T-helper 2 cell treated with Interferon-gamma antibody and Interleukin-4, amounts not matched to agents 5 μg/mL and 100 μg/mL, for 36 hours (primary cell): Measurements from ENCODE around the gene DNAH8.

ENCODE experiments used
- DNase-seq: peaks from one replicate; pipeline ENCODE4 v3.0.0; 2021; ENCODE audit warnings: low spot score
- H3K27ac Mint-ChIP-seq: one replicate; pipeline ENCODE4 v1.8.0; 2021; ENCODE audit warnings: mild to moderate bottlenecking, mixed read lengths
- H3K27me3 Mint-ChIP-seq: one replicate; pipeline ENCODE4 v1.8.0; 2021; ENCODE audit warnings: low read depth, mixed read lengths
- H3K36me3 Mint-ChIP-seq: one replicate; pipeline ENCODE4 v1.8.0; 2021; ENCODE audit warnings: low read depth, mixed read lengths
- H3K4me1 Mint-ChIP-seq: one replicate; pipeline ENCODE4 v1.8.0; 2021; ENCODE audit warnings: low read depth, mixed read lengths
- H3K4me3 Mint-ChIP-seq: one replicate; pipeline ENCODE4 v1.8.0; 2022; ENCODE audit warnings: mild to moderate bottlenecking, moderate library complexity, mixed read lengths
- H3K9me3 Mint-ChIP-seq: one replicate; pipeline ENCODE4 v1.8.0; 2021; ENCODE audit warnings: mixed read lengths

The DNAH8 gene

DNA sequence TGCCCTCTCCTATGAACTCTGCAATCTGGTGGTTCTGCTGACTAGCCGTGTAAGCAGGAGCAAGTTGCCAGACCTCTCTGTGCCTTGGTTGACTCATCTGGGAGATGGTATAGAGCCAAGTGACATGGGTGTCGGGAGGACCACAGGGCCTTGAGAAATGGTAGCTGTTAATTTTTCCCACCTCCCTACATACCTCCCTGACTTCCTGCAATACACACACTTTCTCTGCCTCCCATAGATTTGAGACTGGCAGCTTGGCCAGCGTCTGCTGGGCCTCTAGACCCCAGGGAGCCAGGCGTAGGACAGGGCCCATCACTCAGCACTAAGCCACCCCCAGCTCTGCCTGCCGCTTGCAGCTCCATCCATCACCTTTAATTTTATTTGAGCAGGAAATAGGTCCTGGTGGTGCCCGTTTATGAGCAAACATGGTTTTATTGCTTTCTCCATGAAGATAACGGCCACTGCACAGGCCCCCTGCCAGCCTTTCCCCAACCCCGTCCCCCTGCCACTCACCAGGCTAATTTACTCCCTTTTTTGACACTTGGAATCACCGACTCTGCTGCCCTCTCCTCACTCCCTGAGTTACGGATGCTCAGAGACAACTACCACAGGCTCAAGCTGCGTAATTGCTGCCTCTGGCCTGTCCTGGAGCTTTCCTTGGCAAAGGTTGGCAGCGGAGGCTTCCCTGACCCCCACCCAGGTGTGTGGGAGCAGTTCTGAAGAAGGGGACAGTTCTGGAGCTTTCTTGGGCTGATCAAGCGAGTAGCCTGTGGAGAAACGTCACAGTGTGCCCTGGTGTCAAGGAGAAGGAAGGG, 344.6 kb downstream of the DNAH8 start:
- Mint-ChIP-seq H3K4me3 (no peak overlapping the region), H3K4me1 (no peaks in the 10 kb centered on the region), H3K36me3 (no peaks in the 10 kb centered on the region), H3K27me3 (peaks cover 7% of the 10 kb centered on the region), H3K9me3 (no peaks in the 10 kb centered on the region), H3K27ac (no peak overlapping the region)
- no peak for DNase-seq

DNA sequence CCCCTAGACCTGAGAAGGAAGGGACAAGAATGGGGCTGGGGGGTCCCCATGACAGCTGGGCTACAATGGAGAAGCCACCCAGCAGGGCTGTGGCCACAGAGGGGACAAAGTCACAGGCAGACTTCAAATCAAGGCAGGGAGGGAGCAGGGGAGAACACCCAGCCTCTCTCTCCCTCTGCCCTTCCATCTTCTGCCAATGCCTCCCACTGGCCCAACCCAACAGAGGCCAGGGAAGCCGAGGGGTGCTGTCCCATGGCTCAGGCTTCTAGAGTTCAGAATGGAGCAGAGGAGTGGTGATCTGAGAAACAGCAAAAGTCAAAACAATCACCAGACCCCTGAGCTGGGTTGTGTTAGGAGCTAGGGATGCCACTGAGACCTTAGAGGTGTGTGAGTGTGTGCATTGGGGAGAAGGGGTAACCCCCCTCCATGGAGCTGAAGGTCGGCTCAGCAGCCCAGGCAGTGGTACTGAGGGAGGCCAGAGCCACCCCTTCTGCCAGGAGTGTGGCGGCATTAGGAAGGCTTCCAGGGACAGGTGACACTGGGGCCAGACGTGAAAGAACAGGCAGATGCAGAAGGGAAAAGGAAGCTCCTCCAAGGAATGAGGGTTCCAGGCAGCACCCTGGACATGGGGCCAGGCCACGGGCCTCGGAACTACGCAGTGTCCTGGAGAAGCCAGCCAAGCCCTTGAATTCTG, 345.5 kb downstream of the DNAH8 start:
- no peaks in the 10 kb centered on the region for H3K36me3 Mint-ChIP-seq
- DNase-seq, result no peak
- H3K27ac Mint-ChIP-seq, result no peak overlapping the region
- no peaks in the 10 kb centered on the region for H3K9me3 Mint-ChIP-seq
- H3K4me1 Mint-ChIP-seq, result no peaks in the 10 kb centered on the region
- no peak overlapping the region for H3K4me3 Mint-ChIP-seq
- H3K27me3 Mint-ChIP-seq, result peaks cover 10% of the 10 kb centered on the region

GRCh38 chr6:39061182-39061581, 346.1 kb downstream of the DNAH8 start:
- no peak overlapping the region for H3K4me3 Mint-ChIP-seq
- no peak for DNase-seq
- no peaks in the 10 kb centered on the region for H3K4me1 Mint-ChIP-seq
- H3K36me3 Mint-ChIP-seq, result no peaks in the 10 kb centered on the region
- no peak overlapping the region for H3K27ac Mint-ChIP-seq
- no peaks in the 10 kb centered on the region for H3K9me3 Mint-ChIP-seq
- peaks cover 10% of the 10 kb centered on the region for H3K27me3 Mint-ChIP-seq

- no peaks in the 10 kb centered on the region for H3K4me1 Mint-ChIP-seq
- peaks cover 10% of the 10 kb centered on the region for H3K27me3 Mint-ChIP-seq
- H3K27ac Mint-ChIP-seq, result no peak overlapping the region
- no peak overlapping the region for H3K4me3 Mint-ChIP-seq
- no peaks in the 10 kb centered on the region for H3K9me3 Mint-ChIP-seq
- no peak for DNase-seq
- no peaks in the 10 kb centered on the region for H3K36me3 Mint-ChIP-seq
Observed at GRCh38 chr6:39061588-39061987, 346.5 kb downstream of the DNAH8 start.

DNA sequence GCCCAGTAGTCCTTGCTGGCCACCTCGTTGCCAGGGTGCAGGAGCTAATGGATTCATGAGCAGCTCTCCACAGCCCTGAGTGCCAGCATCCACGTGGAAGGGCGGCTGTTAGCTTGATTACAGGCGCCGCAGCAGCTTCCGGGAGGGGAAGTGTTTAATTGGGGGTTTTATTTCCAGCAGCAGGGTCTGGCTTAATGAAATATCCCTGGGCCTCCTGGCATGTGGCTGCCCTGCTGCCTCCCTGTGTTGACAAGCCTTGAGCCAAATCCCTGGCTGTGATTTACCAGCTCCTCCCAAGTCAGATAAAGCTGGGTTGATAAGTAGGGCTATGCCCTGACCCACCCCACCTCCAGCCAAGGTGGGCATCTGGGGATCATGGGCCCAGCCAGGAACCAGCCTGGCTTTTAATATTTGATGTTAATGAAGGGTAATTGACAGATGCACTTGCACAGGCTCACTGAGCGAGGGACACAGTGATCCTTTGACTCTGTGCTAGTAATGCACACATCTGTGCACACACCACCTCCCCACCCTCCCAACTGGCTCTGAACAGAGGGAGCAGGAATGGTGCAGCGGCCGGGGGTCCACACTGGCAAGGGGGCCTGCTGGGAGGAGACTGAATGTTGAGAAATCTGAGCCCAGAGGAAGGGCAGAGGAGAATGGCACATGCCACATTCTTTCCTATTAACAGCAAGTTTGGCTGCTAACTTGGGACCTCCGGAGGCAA, 347.1 kb downstream of the DNAH8 start:
- peaks cover 10% of the 10 kb centered on the region for H3K27me3 Mint-ChIP-seq
- H3K4me1 Mint-ChIP-seq, result no peaks in the 10 kb centered on the region
- no peaks in the 10 kb centered on the region for H3K36me3 Mint-ChIP-seq
- H3K4me3 Mint-ChIP-seq, result no peak overlapping the region
- DNase-seq, result no peak
- H3K9me3 Mint-ChIP-seq, result no peaks in the 10 kb centered on the region
- H3K27ac Mint-ChIP-seq, result no peak overlapping the region

DNA sequence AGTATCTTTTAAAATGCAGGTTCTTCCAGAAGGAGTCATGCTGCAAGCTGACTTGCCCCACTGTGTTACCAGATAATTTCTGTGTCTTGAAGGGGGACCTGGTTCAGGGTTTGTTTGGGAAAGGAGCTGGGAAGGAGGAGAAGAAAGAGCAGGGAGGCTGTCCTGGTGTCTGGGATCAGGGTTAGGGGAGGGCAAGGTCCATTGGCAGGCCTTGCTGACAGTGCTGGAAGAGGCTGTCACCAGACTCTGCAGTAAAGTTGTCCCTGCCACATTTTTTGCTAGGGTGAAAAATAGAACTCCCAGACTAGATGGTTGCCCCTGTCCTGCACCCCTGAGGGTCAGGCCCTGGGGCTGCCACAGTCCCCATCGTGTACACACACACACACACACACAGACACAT, 348.4 kb downstream of the DNAH8 start:
- Mint-ChIP-seq H3K9me3 (no peaks in the 10 kb centered on the region), H3K27ac (no peak overlapping the region)
- DNase-seq, result no peak

GRCh38 chr6:39065561-39065960, 350.4 kb downstream of the DNAH8 start:
- Mint-ChIP-seq H3K27me3 (peaks cover 25% of the 10 kb centered on the region), H3K27ac (no peak overlapping the region)

More for the DNA sequence above, 348.4 kb downstream of the DNAH8 start:
- Mint-ChIP-seq H3K27me3 (peaks cover 14% of the 10 kb centered on the region), H3K36me3 (no peaks in the 10 kb centered on the region), H3K4me1 (no peaks in the 10 kb centered on the region), H3K4me3 (no peak overlapping the region)

DNA sequence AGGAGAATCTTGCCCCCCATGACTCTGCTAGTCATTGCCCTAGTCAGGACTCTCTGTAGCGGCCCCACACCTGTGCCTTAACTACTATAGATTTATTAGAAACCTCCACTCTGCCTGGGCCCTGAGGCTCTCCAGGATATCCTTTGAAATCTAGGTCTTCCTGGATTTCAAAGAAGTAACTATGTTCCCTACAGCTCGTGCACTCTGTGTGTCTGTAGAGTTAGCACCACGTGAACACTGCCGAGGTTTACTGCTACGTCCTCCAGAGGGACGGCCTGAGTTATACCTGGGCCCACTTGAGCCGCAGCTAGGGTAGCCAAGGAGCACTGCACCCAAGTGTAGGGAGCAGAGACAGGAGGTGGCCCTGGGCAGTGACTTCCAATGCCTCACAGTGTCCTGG, 353.3 kb downstream of the DNAH8 start:
- Mint-ChIP-seq H3K4me3 (no peak overlapping the region), H3K4me1 (no peaks in the 10 kb centered on the region), H3K27ac (no peak overlapping the region), H3K9me3 (no peaks in the 10 kb centered on the region), H3K27me3 (peaks cover 24% of the 10 kb centered on the region), H3K36me3 (no peaks in the 10 kb centered on the region)
- DNase-seq, result no peak

More at GRCh38 chr6:39065561-39065960, 350.4 kb downstream of the DNAH8 start:
- Mint-ChIP-seq H3K9me3 (no peaks in the 10 kb centered on the region), H3K4me3 (no peak overlapping the region), H3K36me3 (no peaks in the 10 kb centered on the region), H3K4me1 (no peaks in the 10 kb centered on the region)
- no peak for DNase-seq

- no peak for DNase-seq
- H3K4me1 Mint-ChIP-seq, result no peaks in the 10 kb centered on the region
- no peaks in the 10 kb centered on the region for H3K9me3 Mint-ChIP-seq
- no peak overlapping the region for H3K27ac Mint-ChIP-seq
- H3K4me3 Mint-ChIP-seq, result no peak overlapping the region
- peaks cover 14% of the 10 kb centered on the region for H3K27me3 Mint-ChIP-seq
- H3K36me3 Mint-ChIP-seq, result no peaks in the 10 kb centered on the region
Observed at GRCh38 chr6:39072830-39073229, 357.7 kb downstream of the DNAH8 start.

GRCh38 chr6:39073471-39074355, 358.6 kb downstream of the DNAH8 start:
- H3K9me3 Mint-ChIP-seq, result no peaks in the 10 kb centered on the region
- DNase-seq, result no peak
- no peak overlapping the region for H3K27ac Mint-ChIP-seq
- H3K27me3 Mint-ChIP-seq, result peaks cover 13% of the 10 kb centered on the region
- no peaks in the 10 kb centered on the region for H3K36me3 Mint-ChIP-seq
- H3K4me3 Mint-ChIP-seq, result no peak overlapping the region
- no peaks in the 10 kb centered on the region for H3K4me1 Mint-ChIP-seq

DNA sequence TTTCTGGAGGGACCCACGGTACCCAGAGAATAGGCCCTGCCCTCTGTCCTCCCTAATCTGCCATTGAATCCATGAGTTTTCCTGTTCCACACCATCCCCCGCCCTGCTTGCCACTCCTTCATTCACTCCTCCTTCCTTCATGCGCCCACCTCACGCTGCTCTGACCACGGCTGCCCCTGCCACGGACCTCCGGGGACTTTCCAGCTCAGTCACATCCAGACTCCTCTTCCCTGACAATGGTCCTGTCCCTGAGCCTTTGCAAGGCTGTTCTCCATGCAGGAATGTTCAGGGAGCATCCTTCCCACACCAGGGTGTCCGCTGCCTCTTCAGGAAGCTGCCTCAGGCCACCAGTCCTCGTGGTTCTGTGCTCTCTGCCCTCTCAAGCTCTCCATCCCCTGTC, 359.4 kb downstream of the DNAH8 start:
- no peak for DNase-seq
- Mint-ChIP-seq H3K9me3 (no peaks in the 10 kb centered on the region), H3K4me3 (no peak overlapping the region), H3K27ac (no peak overlapping the region), H3K36me3 (no peaks in the 10 kb centered on the region), H3K4me1 (no peaks in the 10 kb centered on the region), H3K27me3 (peaks cover 8% of the 10 kb centered on the region)

DNA sequence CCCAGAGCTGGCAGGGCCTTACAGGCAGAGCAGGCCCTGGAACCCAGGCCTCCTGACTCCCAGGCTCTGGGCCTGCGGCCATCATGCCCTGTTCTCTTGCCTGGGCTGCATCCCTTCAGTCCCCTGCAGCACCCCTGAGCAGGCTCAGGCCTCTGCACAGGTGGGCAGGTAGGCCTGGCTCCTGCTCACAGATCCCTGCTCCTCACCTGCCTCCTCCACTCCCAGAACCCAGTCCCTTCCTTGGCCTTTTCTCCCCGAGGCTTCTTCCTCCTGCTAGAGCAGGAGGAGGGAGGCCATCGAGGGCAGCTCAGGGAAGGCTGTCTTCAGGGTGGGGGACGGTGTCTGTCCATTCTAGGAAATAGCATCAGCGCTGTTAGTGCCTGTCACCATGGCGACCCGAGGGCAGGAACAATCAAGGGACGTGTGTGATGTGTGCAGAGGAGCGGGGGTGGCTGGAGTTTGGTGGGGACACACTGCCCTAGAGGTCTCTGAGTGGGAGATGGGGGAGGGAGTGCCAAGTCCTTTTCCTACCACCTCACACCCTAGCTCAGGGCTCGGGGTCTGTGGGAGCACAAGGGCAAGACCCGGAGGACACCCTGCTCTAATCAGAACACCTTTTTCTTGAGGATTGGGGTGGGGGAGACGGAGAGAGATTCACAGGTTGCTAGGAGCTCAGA, 360.0 kb downstream of the DNAH8 start:
- Mint-ChIP-seq H3K9me3 (no peaks in the 10 kb centered on the region), H3K4me1 (no peaks in the 10 kb centered on the region), H3K36me3 (no peaks in the 10 kb centered on the region), H3K27me3 (peaks cover 6% of the 10 kb centered on the region), H3K27ac (no peak overlapping the region), H3K4me3 (no peak overlapping the region)
- DNase-seq, result no peak
